ENCODE measurements around the gene MAPK8.

DNA sequence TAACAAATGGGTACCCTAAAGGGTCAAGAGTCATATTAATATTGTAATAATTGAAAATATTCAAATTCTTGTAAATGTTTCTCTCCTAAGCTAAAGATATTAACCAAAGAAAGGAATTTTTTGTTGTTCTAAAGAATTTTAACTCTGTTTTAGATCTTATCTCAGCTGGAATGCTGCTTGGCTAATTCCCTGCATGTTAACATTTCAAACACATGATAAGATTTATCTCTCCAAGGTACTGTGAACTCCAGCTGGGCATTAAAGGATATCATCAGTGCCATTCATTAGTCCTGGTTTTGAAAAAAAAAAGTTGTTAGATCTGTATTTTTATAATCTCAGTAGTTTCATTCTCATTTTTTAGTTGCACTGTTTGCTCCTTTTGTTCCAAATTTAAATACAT, 76.9 kb downstream of the MAPK8 start:
- TF ChIP-seq, protein P1, sequence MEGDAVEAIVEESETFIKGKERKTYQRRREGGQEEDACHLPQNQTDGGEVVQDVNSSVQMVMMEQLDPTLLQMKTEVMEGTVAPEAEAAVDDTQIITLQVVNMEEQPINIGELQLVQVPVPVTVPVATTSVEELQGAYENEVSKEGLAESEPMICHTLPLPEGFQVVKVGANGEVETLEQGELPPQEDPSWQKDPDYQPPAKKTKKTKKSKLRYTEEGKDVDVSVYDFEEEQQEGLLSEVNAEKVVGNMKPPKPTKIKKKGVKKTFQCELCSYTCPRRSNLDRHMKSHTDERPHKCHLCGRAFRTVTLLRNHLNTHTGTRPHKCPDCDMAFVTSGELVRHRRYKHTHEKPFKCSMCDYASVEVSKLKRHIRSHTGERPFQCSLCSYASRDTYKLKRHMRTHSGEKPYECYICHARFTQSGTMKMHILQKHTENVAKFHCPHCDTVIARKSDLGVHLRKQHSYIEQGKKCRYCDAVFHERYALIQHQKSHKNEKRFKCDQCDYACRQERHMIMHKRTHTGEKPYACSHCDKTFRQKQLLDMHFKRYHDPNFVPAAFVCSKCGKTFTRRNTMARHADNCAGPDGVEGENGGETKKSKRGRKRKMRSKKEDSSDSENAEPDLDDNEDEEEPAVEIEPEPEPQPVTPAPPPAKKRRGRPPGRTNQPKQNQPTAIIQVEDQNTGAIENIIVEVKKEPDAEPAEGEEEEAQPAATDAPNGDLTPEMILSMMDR (IDR thresholded peaks at IDR 0.05): no peak
- no peak for TF ChIP-seq POLR2A (IDR thresholded peaks at IDR 0.05)
